GM18519 (cell line): ENCODE measurements around the gene RNU6-7.

Experiments
- ATAC-seq: cut with Tn5 transposase; IDR thresholded peaks from one replicate; pipeline ENCODE4 v1.9.1; 2021; ENCODE audit warnings: mild to moderate bottlenecking, moderate library complexity; ENCODE audit not compliant: unreplicated experiment, low FRiP score

The RNU6-7 gene

DNA sequence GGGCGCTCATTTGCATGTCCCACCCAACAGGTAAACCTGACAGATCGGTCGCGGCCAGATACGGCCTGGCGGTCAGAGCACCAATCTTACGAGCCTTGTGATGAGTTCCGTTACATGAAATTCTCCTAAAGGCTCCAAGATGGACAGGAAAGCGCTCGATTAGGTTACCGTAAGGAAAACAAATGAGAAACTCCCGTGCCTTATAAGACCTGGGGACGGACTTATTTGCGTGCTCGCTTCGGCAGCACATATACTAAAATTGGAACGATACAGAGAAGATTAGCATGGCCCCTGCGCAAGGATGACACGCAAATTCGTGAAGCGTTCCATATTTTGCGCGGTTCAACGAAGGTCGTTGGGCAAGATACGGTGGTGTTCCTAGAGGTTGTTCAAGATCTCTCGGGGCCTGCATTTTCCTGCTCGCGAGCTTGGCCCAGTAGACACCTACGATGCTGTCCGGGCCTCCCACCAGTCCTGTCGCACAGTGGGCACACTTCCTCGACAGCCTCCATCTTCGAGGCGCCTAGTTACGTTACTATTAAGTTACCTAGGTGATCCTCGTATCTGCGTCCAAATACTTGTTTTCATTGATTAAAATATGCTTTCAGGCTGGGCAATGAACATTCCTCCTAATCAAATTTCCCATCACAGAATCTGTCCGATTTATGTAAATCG, at the start of gene RNU6-7:
Gene RNU6-7 (plus strand): TSS at position 230 of the 675 bp plus-strand sequence.
- ATAC-seq = no peak

DNA sequence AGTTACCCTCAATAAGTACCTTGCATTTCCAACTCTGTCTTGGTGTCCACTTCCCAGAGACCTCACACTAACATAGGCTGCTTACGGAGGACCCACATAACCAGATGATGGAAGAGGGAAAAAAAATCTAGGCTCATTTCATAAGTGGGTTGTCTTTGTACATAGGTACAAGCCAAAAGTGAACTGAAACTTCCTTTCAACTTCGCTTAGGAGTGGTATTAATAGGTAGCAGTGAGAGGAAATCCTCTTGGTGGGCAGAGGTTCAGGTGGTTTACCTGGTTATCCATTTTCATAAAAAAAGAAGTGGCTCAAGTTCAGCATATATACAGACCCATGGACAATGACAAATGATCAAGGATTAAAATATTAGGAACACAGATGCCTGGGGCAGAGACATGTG, 35.8 kb upstream of the RNU6-7 start:
- no peak for ATAC-seq

DNA sequence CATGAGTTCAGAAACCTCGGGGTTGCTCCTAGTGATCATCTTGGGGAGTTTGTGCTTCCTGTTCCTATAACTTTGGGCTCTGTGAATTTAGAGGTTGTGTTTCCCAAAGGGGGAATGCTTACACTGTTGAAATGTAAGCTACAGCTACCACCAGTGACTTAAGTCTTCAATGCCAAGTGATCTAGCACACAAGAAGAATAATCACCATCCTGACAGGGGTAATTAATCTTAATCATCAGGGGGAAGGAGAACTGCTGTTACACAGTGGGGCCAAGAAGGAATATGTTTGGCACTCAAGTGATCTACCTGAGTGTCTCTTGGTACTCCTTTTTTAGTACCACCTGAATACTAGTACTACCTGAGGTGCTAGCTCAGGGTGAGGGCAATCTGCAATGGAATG, 34.9 kb upstream of the RNU6-7 start:
- ATAC-seq = no peak

DNA sequence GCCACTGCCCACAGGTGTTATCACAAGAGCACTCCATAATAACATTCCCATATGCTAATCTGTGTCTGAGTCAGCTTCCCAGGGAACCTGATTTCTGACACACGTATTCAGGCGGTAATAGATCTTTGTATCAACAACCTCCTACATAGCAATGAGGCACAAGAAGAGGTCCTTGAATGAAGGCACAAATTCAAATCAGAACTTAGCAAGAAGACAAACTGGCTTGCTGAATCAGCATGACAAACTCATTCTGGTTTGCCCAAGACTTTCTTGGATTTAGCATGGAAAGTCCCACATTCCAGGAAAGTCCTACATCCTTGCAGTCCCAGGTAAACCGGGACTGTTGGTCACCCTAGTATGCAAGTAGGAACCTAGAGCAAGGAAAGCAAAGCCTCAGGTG, 33.9 kb upstream of the RNU6-7 start:
- no peak for ATAC-seq

DNA sequence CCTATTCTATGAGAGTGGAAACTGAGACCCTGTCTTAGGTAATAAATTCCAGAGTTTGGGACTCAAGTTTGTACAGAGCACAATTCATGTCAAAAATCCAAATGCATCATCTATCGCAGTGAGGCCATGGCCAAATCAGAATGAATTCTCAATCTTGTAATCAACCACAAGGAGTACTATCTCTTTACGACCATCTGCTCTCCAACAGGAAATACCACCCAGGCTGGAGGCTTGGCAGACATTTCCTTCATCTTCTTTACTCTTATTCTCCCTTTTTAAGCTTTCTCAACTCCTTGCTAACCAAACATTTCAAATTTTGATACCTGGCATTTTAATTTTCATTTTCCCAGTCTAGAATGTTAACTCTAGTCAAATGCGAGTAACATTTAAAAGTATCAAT, 32.7 kb upstream of the RNU6-7 start:
- ATAC-seq = no peak

DNA sequence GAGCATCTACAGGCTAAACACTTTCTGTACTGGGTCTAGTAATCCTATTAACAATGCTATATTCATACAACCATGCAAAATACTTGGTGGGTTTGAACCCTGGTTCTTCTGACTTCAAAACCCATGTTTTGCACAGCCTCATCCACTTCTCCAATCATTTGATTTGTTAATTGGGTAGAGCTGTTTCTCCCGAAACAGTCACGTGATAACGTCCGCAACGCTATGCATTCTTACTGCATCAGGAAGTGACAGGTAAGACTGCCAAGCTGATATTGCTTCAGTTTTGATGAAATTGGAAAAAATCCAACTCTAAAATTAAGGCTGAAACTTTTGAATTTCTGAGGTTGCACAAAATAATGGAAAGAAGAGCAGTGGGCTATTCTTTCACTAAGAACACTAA, 30.4 kb upstream of the RNU6-7 start:
- no peak for ATAC-seq

DNA sequence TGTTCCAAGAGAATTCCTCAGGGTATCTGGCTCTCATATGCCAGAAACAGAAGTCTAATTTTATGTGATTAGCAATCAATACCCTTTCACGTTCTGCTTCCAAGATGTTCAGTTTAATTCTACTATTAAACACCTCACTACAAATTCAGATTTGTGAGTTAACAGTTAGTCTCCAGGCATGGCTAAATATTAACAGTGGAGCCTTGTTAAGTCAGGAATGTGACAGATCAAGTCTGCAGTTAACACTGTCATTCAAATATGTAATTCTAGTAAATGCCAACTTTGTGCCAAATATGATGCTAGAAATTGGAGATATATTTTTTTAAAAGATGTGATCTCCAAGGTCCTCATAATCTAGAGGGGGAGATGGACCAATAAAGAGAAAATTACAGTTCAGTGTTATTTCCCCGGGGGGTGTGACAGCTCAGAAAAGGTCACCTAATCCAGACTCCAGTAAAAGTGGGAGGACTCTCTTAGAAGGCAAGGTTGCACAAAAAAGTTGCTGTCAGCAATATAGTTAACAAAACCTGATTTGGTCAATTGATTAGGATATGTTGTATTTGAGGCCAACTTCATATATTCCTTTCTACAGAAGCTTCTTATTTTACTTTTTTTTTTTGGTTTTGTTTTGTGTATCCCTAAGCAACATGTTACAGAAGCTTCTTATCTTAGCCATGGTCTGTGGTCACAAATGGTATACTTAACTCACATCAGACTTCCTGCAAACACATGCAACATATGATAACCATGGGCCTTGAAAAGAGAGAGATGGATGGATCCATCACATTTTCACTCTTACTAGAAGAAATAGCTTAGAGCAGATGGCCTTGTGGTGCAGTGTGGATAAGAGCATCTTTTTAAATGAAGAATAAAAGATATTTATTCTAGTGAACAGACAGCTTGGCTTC, 18.4 kb upstream of the RNU6-7 start:
- ATAC-seq = no peak

DNA sequence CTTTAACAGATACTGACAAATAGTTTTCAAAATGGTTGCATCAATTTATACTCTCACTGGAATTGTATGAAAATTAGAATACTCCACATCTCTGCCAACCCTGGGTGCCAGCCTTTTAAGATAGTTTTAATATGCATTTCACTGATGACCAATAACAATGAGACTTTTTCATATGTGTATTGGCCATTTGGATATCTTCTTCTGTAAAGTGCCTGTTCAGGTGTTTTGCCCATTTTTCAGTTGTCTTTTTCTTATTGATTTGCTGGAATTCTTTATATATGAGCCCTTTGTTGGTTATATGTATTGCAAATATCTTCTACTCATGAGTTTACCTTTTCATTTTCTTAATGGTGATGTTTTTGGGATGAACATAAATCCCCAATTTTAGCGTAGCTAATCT, 16.7 kb upstream of the RNU6-7 start:
- ATAC-seq = no peak

DNA sequence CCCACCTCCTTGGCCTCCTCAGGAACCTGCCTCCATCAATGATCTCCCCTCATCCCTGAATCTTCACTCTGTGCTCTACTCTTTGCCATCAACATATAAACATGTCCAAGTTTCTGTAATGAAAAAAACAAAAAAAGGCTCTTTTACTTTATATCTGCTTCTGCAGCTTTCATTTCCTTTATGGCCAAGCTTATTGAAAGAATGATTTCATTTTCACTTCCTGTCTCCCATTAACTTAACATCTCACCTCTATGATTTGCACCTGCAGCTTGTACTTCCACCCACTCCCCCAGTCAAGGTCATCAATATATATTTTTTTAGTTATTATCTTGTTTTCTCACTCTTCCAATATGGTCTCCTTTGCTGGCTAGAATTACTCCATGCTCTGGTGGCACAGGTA, 15.6 kb upstream of the RNU6-7 start:
- ATAC-seq = peak; percentile 54

DNA sequence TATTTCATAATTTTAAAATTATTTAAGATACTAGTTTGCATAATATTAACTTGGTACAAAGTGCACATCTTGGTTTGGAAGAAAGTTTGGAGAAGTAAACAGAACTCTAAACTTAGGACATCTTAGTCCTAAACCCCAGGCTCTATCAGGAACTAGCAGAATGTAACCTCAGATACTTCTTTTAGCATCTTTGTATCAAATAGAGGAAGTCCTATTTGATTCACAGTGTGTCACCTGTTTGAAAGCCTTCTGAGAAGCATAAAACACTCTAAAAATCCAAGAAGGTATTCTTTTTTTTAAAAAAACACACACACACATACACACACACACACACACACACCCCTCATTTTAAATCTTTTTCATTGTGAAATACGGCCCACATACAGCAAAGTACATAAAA, 12.0 kb upstream of the RNU6-7 start:
- no peak for ATAC-seq

DNA sequence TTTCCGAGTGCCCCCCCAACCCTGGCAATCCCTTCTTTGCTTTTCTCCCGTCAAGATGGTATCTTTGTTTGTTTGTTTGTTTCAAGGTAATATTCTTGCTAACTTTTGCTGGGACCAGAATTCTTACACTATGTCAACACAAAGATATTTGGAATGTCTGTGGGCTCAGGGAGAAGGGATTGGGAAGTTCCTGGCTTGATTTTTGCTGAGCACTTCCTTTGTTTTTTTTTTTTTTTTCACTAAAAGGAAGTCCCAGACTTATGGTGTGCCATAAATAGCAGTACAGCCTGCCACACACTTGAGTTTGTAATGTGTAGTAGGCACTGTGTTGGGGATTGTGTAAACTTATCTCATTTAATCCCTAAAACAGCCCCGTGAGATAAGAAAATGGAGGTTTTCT, 11.2 kb upstream of the RNU6-7 start:
- ATAC-seq = no peak

DNA sequence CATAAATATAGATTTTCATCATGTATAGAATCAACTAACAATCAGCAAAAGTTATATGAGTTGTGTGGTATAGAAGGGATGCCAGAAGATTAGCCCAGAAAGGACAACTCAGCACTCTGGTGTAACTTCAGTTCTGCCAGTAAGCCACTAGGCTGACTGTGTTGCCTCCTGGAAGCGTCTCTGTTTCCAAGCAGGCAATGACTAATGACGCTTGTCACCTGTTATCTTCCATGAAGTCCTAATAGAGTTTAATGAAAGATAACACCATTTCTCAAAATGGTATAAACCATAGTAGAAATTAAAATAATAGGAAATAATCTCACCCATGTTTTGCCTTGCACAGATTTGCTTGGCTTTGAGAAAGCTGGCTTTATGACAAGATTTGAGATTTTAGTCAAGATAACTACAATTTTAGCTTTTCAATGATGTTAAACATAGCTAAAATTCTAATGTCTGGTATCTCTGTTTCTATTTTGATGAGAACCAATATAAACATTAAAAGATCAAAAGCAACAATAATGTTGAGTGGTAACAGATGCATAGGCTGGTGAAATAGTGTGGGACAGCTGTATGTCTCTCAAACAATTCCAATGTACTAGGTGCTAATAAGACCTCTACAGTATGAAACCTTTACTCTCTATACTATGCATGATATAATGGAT, 9.0 kb upstream of the RNU6-7 start:
- ATAC-seq = no peak

DNA sequence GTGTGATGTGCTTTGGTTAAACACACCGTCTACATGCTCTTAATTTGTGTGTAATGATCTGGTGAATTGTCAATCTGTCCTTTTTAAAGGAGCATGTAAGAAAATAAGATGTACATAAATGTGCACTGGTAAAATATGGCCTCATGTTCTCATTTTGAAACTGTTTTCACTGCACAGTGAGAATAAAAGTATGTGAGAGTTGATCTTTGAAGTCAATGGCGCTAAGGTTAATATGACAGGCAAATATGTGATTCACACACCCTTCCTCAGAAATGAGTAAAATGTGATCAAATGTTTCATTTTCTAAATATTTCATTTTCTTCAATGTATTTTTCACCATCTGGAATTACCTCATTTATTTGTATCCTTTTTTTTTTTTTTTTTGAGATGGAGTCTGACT, 8.3 kb upstream of the RNU6-7 start:
- no peak for ATAC-seq

DNA sequence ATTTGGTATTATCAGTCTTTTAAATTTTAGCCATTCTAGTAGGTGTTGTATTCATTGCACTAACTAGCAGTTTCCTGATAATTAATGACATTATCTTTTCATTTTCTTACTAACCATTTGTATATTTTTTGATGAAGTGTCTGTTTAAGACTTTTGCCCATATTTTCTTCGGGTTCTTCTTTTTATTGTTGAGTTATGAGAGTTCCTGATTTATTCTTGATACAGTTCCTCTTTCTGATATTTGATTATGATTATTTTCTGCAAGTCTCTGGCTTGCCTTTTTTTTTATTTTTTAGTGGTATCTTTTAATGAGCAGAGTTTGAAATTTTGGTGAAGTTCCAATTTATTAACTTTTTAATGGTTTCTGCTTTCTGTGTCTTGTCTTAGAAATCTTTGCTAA, 6.2 kb upstream of the RNU6-7 start:
- ATAC-seq = no peak

DNA sequence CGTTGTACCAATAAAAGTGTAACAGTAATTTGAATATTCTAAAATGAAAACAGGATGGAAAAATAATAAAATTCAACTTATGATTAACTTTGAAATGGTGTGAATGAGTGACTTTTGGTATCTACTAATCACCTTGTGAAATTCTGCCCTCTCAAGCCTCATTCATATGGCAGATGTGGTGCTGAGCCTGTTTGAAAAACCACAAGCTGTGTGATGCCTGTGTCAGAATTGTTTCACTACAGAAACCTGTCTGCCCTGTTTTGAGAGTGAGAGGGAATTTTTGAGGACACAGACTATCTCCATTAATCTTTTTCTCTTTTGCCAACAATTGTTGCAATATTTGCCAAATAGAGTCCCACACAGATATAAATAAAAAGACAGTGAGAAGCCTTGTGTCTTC, 3.9 kb upstream of the RNU6-7 start:
- ATAC-seq = peak; percentile 40

DNA sequence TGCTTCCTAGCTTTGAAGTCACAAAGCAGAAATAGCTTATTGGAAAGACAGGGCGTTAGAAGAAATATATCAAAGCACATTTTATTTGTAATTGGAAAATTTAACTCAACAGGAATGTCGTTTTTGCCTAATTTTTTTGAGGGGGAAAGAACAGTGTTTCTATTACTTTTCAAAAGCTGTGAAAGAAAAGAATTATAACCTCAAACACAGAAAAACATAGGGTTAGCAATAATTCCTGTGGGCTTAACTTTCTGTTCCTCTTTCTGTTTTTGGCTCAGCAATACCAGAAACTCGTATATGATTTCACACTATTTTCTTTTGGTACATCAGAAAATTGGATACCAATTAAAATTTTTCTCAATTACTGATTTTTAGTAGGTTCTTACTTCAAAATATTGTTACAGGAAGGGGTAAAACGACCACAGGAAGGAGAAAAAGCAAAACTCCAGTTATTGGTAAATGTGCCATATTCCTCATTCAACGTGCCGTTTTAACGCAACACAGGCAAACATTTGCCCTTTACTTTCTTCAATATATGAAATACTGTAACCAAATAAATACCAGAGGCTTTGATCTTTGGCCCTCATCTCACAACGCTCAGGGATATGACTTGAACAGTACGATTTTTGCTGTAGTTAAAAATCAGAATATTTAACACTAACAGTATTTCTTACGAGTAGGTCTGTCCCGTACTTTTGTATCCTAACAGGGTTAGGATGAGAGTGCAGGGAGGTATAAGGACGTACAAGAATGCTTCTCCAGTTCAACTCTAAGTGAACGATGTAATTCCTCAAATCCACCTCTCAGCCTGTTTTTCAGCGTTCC, 1.3 kb upstream of the RNU6-7 start:
- ATAC-seq = peak; percentile 24

DNA sequence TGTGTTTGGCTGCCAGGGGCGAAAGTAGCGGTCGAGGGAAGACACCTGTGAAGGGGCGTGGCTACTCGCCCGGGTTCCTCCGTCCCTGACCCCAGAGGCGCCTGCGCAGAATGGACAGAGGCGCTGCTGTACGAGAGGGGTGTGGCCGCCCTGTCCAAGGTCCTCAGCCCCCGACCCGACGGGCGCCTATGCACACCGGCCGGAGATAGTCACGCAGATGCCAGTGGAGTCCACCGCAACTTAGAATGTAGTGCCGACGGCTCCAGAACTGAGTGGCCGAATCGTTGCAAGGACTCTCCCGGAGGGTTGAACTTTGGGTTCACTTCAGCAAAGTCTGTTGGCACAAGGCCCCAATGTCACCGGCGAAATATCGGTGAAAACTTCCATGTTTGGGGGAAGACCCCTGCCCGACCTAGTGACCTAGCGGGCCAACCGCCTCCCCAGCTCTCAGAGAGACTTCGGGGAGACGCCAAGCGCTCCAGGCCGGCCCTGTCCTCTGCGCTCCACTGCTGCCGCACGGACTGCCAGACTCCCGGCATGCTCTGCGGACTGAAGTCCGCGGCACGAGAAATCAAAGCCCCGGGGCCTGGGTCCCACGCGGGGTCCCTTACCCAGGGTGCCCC, 541 bp upstream of the RNU6-7 start:
- no peak for ATAC-seq

DNA sequence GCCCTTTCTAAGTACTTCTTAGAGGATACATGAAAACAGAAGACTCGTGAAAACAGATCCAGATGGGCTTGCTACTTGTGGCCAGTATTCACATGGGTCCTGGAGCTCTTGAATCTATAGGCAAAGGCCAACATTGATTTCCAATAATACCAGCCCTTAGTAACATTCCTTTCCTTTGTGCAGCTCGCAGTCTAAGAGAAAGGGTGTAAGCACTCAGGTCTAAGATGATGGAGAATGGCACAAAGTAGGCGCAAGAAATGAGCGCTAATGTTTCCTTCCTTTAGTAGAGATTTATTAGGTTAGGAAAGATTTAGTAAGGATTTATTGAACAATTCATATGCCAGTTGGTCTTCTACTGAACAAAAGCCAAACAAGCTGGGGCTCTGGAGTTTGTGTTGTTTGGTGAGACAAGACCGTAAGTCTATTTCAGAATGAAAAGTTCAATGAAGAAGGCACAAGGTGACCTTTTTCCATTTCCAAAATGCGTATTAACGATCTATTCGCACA, 699 bp downstream of the RNU6-7 start:
- no peak for ATAC-seq

DNA sequence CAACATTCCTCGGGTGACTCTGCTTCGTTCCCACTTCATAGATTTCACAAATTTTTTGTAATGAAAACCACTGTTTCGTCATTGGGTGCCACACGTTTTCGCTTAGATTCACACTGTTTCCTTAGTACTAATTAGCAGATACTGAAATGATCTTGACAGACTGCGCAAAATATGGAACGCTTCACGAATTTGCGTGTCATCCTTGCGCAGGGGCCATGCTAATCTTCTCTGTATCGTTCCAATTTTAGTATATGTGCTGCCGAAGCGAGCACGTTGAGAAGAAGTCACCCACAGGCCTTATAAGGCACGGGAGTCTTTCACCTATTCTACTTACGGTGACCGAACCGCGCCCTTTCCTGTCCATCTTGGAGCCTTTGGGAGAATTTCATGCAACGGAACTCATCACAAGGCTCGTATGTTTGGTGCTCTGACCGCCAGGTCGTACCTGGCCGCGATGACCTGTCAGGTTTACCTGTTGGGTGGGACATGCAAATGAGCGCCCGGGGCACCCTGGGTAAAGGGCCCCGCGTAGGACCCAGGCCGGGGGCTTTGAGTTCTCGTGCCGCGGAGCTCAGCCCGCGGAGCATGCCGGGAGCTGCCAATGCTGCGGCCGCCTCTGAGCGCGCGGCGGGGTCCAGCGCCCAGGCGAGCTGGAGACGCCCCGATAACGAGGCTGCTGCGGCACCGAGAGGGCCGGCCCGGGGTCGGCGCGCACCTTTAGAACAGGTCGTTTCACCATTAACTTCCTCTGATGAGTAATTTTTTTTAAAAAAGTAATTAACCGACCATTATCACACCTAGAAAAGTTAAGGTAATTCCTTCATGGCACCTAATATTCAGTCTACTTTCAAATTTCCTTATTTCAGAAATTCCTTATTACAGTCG, 1.4 kb downstream of the RNU6-7 start, which contains the start of gene RNU6-8:
Gene RNU6-8 (minus strand): TSS at position 272 of the 885 bp plus-strand sequence.
- peak; percentile 38 for ATAC-seq
